ENCODE data around the gene GABBR2.

GABBR2 gene

DNA sequence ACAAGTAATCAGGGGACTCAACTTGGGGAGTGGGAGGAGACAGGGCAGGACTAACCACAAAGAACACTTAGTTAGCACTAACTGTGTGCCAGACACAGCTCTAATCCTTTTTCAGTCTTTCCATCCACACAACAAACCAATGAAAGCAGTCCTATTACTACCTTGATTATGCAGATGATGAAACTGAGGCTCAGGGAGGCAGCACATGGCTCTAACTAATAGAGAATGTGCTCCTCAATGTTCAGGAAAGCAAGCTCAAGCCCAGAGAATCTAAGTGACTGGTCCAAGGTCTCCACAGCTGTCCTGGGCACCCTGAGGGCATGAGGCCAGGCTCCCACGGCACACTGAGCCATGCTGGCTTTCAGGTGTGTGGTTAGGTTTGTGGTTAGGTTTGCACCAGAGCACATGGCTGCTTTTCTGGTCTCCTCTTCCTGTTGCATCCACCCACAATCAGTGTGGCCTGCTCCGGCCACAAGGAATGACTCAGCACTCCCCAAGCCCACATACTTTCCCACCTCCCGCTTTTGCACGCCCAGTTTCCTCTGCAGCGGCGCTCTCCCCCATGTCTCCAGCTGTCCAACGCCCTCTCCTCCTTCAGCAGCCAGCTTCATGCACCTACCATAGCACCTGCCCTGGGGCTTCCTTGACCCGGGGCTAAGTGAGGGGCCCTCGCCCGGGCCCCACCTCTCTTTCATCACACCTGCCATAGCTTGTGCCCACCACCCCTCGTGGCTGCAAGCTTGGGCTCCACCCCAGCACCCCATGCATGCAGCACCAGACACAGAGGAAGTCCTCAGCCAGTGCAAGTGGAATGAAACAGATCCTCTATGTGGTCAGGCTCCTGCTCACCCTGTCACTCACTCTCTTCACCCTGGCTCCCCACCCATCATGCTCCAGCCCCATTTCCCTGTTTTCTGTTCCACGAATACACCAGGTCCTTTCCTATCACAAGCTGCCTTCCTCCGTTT, 133.1 kb downstream of the GABBR2 start:
- peak; percentile 35 for DNase-seq
- peaks cover 19% of the 10 kb centered on the region for H3K4me1 Mint-ChIP-seq
- CTCF ChIA-PET = interaction anchor here (1.0 kb wide), 1 partner anchor 238 kb away, joined by 3 read pairs; no protein-coding TSS in a partner anchor
- H3K9me3 Mint-ChIP-seq = no peaks in the 10 kb centered on the region
- H3K27ac Mint-ChIP-seq = peak overlapping the region; percentile 8
- H3K27me3 Mint-ChIP-seq = peaks cover 70% of the 10 kb centered on the region
- H3K36me3 Mint-ChIP-seq = no peaks in the 10 kb centered on the region
- peak overlapping the region; percentile 24 for H3K4me3 Mint-ChIP-seq

DNA sequence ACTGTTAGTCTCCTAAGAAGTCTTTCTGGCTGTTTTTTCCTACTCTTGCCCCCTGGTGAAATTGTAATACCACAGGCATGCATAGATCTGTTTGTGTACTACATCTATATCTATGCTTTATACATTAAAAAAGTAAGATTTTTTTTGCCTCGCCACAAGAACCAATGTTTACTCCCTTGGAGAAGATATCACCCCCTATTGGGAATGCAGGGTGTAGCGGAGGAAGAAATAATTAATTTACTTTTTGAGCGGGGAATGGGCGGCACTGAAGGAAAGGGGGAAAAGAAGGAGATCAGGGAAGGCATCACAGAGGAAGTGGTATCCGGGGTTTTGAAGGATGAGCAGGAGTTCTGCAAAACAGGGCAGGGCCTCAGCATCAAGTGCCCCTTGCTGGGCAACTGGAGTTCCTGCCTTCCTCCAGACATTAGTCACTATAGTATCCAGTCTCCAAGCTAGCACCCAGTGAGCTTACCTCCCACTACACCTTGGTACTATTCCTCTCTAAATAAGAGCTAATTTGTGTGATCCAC, 134.9 kb downstream of the GABBR2 start:
- Mint-ChIP-seq H3K36me3 (no peaks in the 10 kb centered on the region), H3K4me3 (no peak overlapping the region), H3K27ac (no peak overlapping the region), H3K4me1 (peaks cover 19% of the 10 kb centered on the region), H3K9me3 (no peaks in the 10 kb centered on the region), H3K27me3 (peaks cover 59% of the 10 kb centered on the region)
- CTCF ChIA-PET = no interaction called here
- no peak for DNase-seq

- Mint-ChIP-seq H3K27ac (no peak overlapping the region), H3K9me3 (no peaks in the 10 kb centered on the region), H3K27me3 (peaks cover 59% of the 10 kb centered on the region), H3K36me3 (no peaks in the 10 kb centered on the region), H3K4me1 (peaks cover 19% of the 10 kb centered on the region), H3K4me3 (no peak overlapping the region)
- CTCF ChIA-PET = no interaction called here
- DNase-seq = no peak
Observed at GRCh38 chr9:98572796-98573195, 135.9 kb downstream of the GABBR2 start.

GRCh38 chr9:98572054-98572627, 136.6 kb downstream of the GABBR2 start:
- no peaks in the 10 kb centered on the region for H3K36me3 Mint-ChIP-seq
- DNase-seq = no peak
- H3K9me3 Mint-ChIP-seq = no peaks in the 10 kb centered on the region
- no peak overlapping the region for H3K27ac Mint-ChIP-seq
- H3K4me3 Mint-ChIP-seq = no peak overlapping the region
- peaks cover 56% of the 10 kb centered on the region for H3K27me3 Mint-ChIP-seq
- CTCF ChIA-PET = no interaction called here
- H3K4me1 Mint-ChIP-seq = peaks cover 19% of the 10 kb centered on the region

GRCh38 chr9:98571643-98572042, 137.1 kb downstream of the GABBR2 start:
- Mint-ChIP-seq H3K27ac (no peak overlapping the region), H3K27me3 (peaks cover 52% of the 10 kb centered on the region), H3K36me3 (no peaks in the 10 kb centered on the region), H3K4me1 (peaks cover 16% of the 10 kb centered on the region), H3K4me3 (no peak overlapping the region), H3K9me3 (no peaks in the 10 kb centered on the region)
- no peak for DNase-seq
- CTCF ChIA-PET = no interaction called here

DNA sequence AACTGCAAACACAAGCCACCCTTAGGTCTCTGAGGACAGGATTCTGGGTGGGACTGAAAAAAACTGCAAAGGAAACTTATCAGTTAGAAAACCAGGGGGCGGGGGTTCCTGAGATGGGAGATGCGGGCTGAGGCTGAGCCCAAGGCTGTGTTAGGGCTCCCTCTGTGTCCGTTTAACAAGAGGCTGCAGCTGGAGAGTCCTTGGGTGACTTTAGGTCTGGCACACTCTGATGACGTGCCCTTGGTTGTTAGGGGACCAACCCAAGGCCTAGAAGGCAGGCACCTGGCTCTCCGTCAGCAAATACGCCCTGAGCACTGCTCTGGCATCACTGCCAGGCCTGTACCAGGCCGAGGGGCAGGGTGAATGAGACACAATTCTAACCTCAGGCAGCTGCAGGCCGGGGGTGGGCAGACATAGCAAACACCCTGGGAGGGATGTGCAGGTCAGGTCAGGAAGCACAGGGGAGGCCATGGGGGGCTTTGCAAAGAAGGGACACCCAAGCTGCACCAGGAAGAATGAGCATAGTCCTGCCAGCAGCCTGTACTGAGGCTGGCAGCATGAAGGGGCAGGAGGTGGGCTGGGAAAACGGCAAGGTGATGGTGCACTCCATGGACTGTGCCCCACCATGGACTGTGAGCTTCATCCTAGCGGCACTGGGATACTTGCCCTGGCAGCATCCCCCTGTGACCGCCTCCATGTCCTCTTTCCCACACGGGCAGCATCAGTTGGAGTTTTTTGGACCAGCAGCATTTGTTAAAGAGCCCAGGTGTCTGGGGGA, 137.9 kb downstream of the GABBR2 start:
- DNase-seq = no peak
- CTCF ChIA-PET = interaction anchor here (1.3 kb wide), 1 partner anchor 34 kb away, joined by 5 read pairs; no protein-coding TSS in a partner anchor
- H3K27me3 Mint-ChIP-seq = peaks cover 49% of the 10 kb centered on the region
- H3K4me1 Mint-ChIP-seq = peaks cover 10% of the 10 kb centered on the region
- H3K9me3 Mint-ChIP-seq = no peaks in the 10 kb centered on the region
- H3K36me3 Mint-ChIP-seq = no peaks in the 10 kb centered on the region
- H3K27ac Mint-ChIP-seq = no peak overlapping the region
- no peak overlapping the region for H3K4me3 Mint-ChIP-seq

GRCh38 chr9:98570055-98570454, 138.7 kb downstream of the GABBR2 start:
- CTCF ChIA-PET = interaction anchor here (1.3 kb wide), 1 partner anchor 33 kb away, joined by 5 read pairs; no protein-coding TSS in a partner anchor
- DNase-seq = no peak
- Mint-ChIP-seq H3K27me3 (peaks cover 45% of the 10 kb centered on the region), H3K27ac (no peak overlapping the region), H3K36me3 (no peaks in the 10 kb centered on the region), H3K4me1 (peaks cover 2% of the 10 kb centered on the region), H3K9me3 (no peaks in the 10 kb centered on the region), H3K4me3 (no peak overlapping the region)

DNA sequence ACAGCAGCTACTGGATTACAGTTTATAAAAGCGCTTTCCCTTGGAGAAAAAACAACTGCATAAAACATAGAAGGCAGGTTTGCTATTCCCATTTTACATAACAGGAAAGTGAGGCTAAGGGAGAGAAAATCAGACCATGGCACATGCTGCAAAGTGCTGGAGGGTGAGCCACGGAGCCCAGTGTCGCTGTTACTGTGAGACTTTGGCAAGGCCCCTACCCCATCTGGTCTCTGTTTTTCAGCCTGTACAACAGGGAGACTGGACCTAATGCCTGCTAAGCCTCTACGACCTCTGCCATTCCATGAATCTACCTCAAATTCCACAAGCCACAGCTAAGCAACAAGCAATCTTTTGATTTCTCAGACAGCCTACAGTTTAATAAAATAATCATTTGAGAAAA, 139.2 kb downstream of the GABBR2 start:
- no peak overlapping the region for H3K27ac Mint-ChIP-seq
- CTCF ChIA-PET = interaction anchor here (1.3 kb wide), 1 partner anchor 33 kb away, joined by 5 read pairs; no protein-coding TSS in a partner anchor
- H3K4me3 Mint-ChIP-seq = no peak overlapping the region
- no peak for DNase-seq
- no peaks in the 10 kb centered on the region for H3K9me3 Mint-ChIP-seq
- H3K4me1 Mint-ChIP-seq = no peaks in the 10 kb centered on the region
- no peaks in the 10 kb centered on the region for H3K36me3 Mint-ChIP-seq
- peaks cover 40% of the 10 kb centered on the region for H3K27me3 Mint-ChIP-seq

DNA sequence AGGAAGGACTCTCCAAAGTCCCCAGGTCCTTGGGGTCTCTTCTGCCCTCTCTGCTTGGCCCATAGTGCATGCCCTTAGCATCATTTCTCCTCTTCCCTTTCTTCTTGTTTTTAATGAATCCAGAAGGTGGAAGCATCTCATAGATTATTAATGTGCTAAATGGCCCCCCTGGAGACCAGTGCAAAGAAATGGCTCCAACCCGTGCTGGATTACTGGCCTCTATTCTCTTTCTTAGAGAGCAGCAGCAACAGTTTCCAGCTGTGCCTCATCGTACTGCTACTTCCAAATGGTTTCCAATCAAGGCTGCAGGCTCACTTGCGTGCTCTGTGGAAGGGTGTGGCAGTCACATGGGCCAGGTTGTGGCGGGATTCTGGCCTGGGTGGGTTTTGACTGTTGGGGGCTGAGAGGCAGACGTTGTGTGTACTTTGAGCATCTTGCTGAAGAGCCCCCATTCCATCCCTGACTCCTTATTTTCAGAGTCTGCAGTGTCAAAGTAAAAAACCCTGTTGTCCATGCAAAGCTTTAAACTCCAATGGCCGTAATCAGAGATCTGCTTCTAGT, 139.7 kb downstream of the GABBR2 start:
- no peaks in the 10 kb centered on the region for H3K4me1 Mint-ChIP-seq
- H3K27me3 Mint-ChIP-seq = peaks cover 35% of the 10 kb centered on the region
- H3K4me3 Mint-ChIP-seq = no peak overlapping the region
- no peaks in the 10 kb centered on the region for H3K36me3 Mint-ChIP-seq
- DNase-seq = no peak
- no peak overlapping the region for H3K27ac Mint-ChIP-seq
- no peaks in the 10 kb centered on the region for H3K9me3 Mint-ChIP-seq
- CTCF ChIA-PET = no interaction called here

- Mint-ChIP-seq H3K9me3 (no peaks in the 10 kb centered on the region), H3K4me1 (no peaks in the 10 kb centered on the region), H3K27me3 (peaks cover 31% of the 10 kb centered on the region), H3K27ac (no peak overlapping the region), H3K4me3 (no peak overlapping the region), H3K36me3 (no peaks in the 10 kb centered on the region)
- DNase-seq = no peak
- CTCF ChIA-PET = no interaction called here
Observed at GRCh38 chr9:98568234-98568908, 140.4 kb downstream of the GABBR2 start.

DNA sequence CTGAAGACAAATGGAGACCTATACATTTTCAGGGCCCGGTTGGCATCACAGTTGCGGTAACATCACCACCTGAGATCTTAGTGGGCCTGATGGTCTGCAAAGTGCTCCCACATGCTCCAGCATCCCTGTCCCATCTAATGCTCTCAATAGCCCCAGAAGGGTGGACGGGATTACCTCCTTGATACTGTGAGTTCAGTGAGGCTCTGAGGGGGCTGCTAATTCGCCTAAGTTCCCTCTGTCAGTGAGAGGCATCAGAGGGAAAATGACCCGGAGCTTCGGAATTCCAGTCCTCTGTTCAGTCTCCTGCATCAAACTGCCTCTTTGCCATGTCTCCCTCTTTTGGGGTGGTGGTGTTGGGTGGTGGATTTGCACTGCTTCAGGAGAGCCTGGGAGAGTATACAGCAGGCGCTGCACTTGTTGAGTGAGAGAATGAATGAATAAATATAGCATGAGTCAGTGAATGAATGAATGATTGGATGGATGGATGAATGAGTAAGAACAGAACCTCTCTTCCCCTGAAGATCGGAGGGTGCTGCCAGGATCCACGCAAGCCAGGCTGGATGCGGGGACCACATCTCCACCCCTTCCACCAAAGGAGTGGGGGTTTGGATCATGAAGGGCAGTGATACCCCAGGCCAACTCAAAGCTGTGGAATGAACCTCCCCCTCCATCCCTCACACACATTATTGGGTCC, 141.0 kb downstream of the GABBR2 start:
- Mint-ChIP-seq H3K36me3 (no peaks in the 10 kb centered on the region), H3K4me3 (no peak overlapping the region), H3K27me3 (peaks cover 27% of the 10 kb centered on the region), H3K4me1 (no peaks in the 10 kb centered on the region), H3K27ac (no peak overlapping the region), H3K9me3 (no peaks in the 10 kb centered on the region)
- CTCF ChIA-PET = no interaction called here
- DNase-seq = no peak

- H3K9me3 Mint-ChIP-seq = no peaks in the 10 kb centered on the region
- no peaks in the 10 kb centered on the region for H3K36me3 Mint-ChIP-seq
- no peaks in the 10 kb centered on the region for H3K4me1 Mint-ChIP-seq
- H3K4me3 Mint-ChIP-seq = no peak overlapping the region
- H3K27ac Mint-ChIP-seq = no peak overlapping the region
- peaks cover 18% of the 10 kb centered on the region for H3K27me3 Mint-ChIP-seq
- CTCF ChIA-PET = no interaction called here
- DNase-seq = no peak
Observed at GRCh38 chr9:98565152-98566135, 143.3 kb downstream of the GABBR2 start.
